PC-3 (cell line): ENCODE data around the gene RIOX2. TPM values are rescaled to one million over a fixed set of nuclear protein-coding genes. Genes with fewer than 3 reads are reported as not detected.

Source experiments
- ATAC-seq: fragments of 200-7000 bp; cut with Tn5 transposase; 2 replicates; pipeline ENCODE4 v1.9.1; 2020; ENCODE audit warnings: mild to moderate bottlenecking, moderate library complexity
- BruUV-seq: library from RNA; stranded (reverse); fragments of 400-500 nt; replicated peaks from 2 replicates; lab custom pipeline; 2021; lab: Mats Ljungman, UMichigan
- CTCF ChIA-PET: fragments of 300-600 bp; sonication (Branson Sonifier 250); formaldehyde crosslinking; loops from one replicate; lab custom pipeline; 2022; ENCODE audit warnings: antibody characterized with exemption; lab: Charles Lee
- POLR2A ChIA-PET: fragments of 300-600 bp; sonication (Branson Sonifier 250); formaldehyde crosslinking; loops from one replicate; lab custom pipeline; 2022; ENCODE audit warnings: antibody characterized with exemption; ENCODE audit not compliant: unreplicated experiment; lab: Charles Lee
- DNase-seq: peaks from one replicate; pipeline ENCODE4 v3.0.0-alpha.2; 2015
- H2AFZ ChIP-seq: fragments of 300-600 bp; sonication (generic); 2 replicates; pipeline ENCODE4 v1.6.0; 2016; ENCODE audit warnings: antibody characterized with exemption, low read length
- H3F3A ChIP-seq: fragments of 300-600 bp; sonication (generic); one replicate; pipeline ENCODE4 v1.6.0; 2017; ENCODE audit warnings: antibody characterized with exemption, low read length, control low read depth, mild to moderate bottlenecking; ENCODE audit not compliant: unreplicated experiment
- H3K27ac ChIP-seq: fragments of 300-600 bp; sonication (generic); 2 replicates; pipeline ENCODE4 v1.5.1; 2016; ENCODE audit warnings: mild to moderate bottlenecking, low read length
- H3K27me3 ChIP-seq: fragments of 300-600 bp; sonication (generic); 2 replicates; pipeline ENCODE4 v1.6.1; 2016; ENCODE audit warnings: low read length, mixed read lengths
- H3K36me3 ChIP-seq: fragments of 300-600 bp; sonication (generic); 2 replicates; pipeline ENCODE4 v1.6.1; 2016; ENCODE audit warnings: low read depth, mixed run types, low read length, mixed read lengths
- H3K4me1 ChIP-seq: fragments of 300-600 bp; sonication (generic); 2 replicates; pipeline ENCODE4 v1.5.1; 2016; ENCODE audit warnings: low read length; ENCODE audit not compliant: insufficient read depth
- H3K4me2 ChIP-seq: fragments of 300-600 bp; sonication (generic); 2 replicates; pipeline ENCODE4 v1.6.0; 2016; ENCODE audit warnings: low read length
- H3K4me3 ChIP-seq: fragments of 300-600 bp; sonication (generic); 2 replicates; pipeline ENCODE4 v1.5.1; 2016; ENCODE audit warnings: mild to moderate bottlenecking, low read length, mixed read lengths
- H3K79me2 ChIP-seq: fragments of 300-600 bp; sonication (generic); 2 replicates; pipeline ENCODE4 v1.6.1; 2017; ENCODE audit warnings: low read length, mixed read lengths
- H3K9ac ChIP-seq: fragments of 300-600 bp; sonication (generic); 2 replicates; pipeline ENCODE4 v1.6.0; 2016; ENCODE audit warnings: mild to moderate bottlenecking, low read length
- H3K9me2 ChIP-seq: fragments of 300-600 bp; sonication (generic); replicated peaks from 2 replicates; pipeline ENCODE4 v1.6.1; 2016; ENCODE audit warnings: mixed run types, low read length, mixed read lengths
- H3K9me3 ChIP-seq: fragments of 300-600 bp; sonication (generic); 2 replicates; pipeline ENCODE4 v1.6.1; 2016; ENCODE audit warnings: low read length, mixed read lengths
- H4K20me1 ChIP-seq: fragments of 300-600 bp; sonication (generic); 2 replicates; pipeline ENCODE4 v1.6.1; 2016; ENCODE audit warnings: low read length, mixed read lengths
- CTCF ChIP-seq: fragments of 300-600 bp; sonication (generic); conservative IDR thresholded peaks from 2 replicates; pipeline ENCODE4 v1.5.1; 2017; ENCODE audit warnings: antibody characterized with exemption, low read depth, mild to moderate bottlenecking, low read length
- EZH2 ChIP-seq: fragments of 300-600 bp; sonication (generic); IDR thresholded peaks from one replicate; pipeline ENCODE4 v1.6.1; 2017; ENCODE audit warnings: antibody characterized with exemption, mild to moderate bottlenecking, low read length; ENCODE audit not compliant: unreplicated experiment
- EZH2phosphoT487 ChIP-seq: fragments of 300-600 bp; sonication (generic); IDR thresholded peaks from 2 replicates; pipeline ENCODE4 v1.6.1; 2018; ENCODE audit warnings: mild to moderate bottlenecking, antibody characterized with exemption, low read length, borderline replicate concordance
- intact Hi-C: fragments of 100-400 bp; cut with micrococcal nuclease; formaldehyde crosslinking; loops from 2 replicates; pipeline ENCODE4 v1.9.0; 2023
- total RNA-seq: library from RNA; depleted of rRNA; stranded (reverse); fragments of >200 nt; gene quantifications from 2 replicates; pipeline ENCODE4 v1.2.3, GENCODE V29; 2014

Gene RIOX2
- total RNA-seq, 1 experiment from 2014 or later, result 46.4 TPM

GRCh38 chr3:97901313-97902248 is 70.7 kb downstream of the RIOX2 start:
- TF ChIP-seq EZH2phosphoT487, result no peak
- TF ChIP-seq EZH2, result no peak
- TF ChIP-seq CTCF, result no peak
- Histone ChIP-seq H3F3A (no peaks in the 10 kb centered on the region), H3K27me3 (no peaks in the 10 kb centered on the region), H3K9me3 (no peaks in the 10 kb centered on the region), H4K20me1 (no peaks in the 10 kb centered on the region), H3K79me2 (no peaks in the 10 kb centered on the region), H3K4me3 (no peak overlapping the region), H3K36me3 (0 out of 2 replicates have a peak, but pooled peaks cover 4% of the 10 kb centered on the region), H3K9me2 (no peaks in the 10 kb centered on the region), H3K27ac (no peak overlapping the region), H3K4me1 (no peaks in the 10 kb centered on the region), H3K9ac (no peak overlapping the region), H2AFZ (no peak overlapping the region), H3K4me2 (no peak overlapping the region)
- no peak for ATAC-seq
- no peak for DNase-seq
- no TSS peak for BruUV-seq
- POLR2A ChIA-PET, result no interaction called here
- intact Hi-C loops, result no loop called here
- CTCF ChIA-PET, result no interaction called here

GRCh38 chr3:97899331-97899730 is 72.9 kb downstream of the RIOX2 start:
- no peaks in the 10 kb centered on the region for H3F3A ChIP-seq
- no peaks in the 10 kb centered on the region for H3K9me3 ChIP-seq
- ATAC-seq (no peak), DNase-seq (no peak)
- no peaks in the 10 kb centered on the region for H4K20me1 ChIP-seq
- H3K4me2 ChIP-seq, result no peak overlapping the region
- H3K4me1 ChIP-seq, result no peaks in the 10 kb centered on the region
- H3K79me2 ChIP-seq, result no peaks in the 10 kb centered on the region
- TF ChIP-seq EZH2 (no peak), EZH2phosphoT487 (no peak), CTCF (no peak)
- no peak overlapping the region for H3K4me3 ChIP-seq
- H3K9ac ChIP-seq, result no peak overlapping the region
- no peak overlapping the region for H2AFZ ChIP-seq
- ChIA-PET POLR2A (no interaction called here), CTCF (no interaction called here)
- H3K27me3 ChIP-seq, result no peaks in the 10 kb centered on the region
- H3K36me3 ChIP-seq, result 0 out of 2 replicates have a peak, but pooled peaks cover 4% of the 10 kb centered on the region
- intact Hi-C loops, result no loop called here
- BruUV-seq, result no TSS peak
- H3K9me2 ChIP-seq, result no peaks in the 10 kb centered on the region
- no peak overlapping the region for H3K27ac ChIP-seq

GRCh38 chr3:97896547-97896946 is 75.7 kb downstream of the RIOX2 start:
- no peaks in the 10 kb centered on the region for H3K79me2 ChIP-seq
- H3K9me3 ChIP-seq, result no peaks in the 10 kb centered on the region
- BruUV-seq, result no TSS peak
- no peak overlapping the region for H3K9ac ChIP-seq
- H4K20me1 ChIP-seq, result no peaks in the 10 kb centered on the region
- ATAC-seq (peak; percentile 48), DNase-seq (no peak)
- TF ChIP-seq CTCF, result peak; percentile 54
- no peak for TF ChIP-seq EZH2
- no peak for TF ChIP-seq EZH2phosphoT487
- no peak overlapping the region for H3K4me3 ChIP-seq
- H3K4me1 ChIP-seq, result no peaks in the 10 kb centered on the region
- no peak overlapping the region for H3K27ac ChIP-seq
- H3F3A ChIP-seq, result no peaks in the 10 kb centered on the region
- no peaks in the 10 kb centered on the region for H3K9me2 ChIP-seq
- POLR2A ChIA-PET, result no interaction called here
- intact Hi-C loops, result no loop called here
- H3K27me3 ChIP-seq, result no peaks in the 10 kb centered on the region
- H3K4me2 ChIP-seq, result no peak overlapping the region
- H3K36me3 ChIP-seq, result 0 out of 2 replicates have a peak, but pooled peaks cover 4% of the 10 kb centered on the region
- CTCF ChIA-PET, result no interaction called here
- no peak overlapping the region for H2AFZ ChIP-seq
